ENCODE results near the gene C13orf46. TPM values are rescaled to one million over a fixed set of nuclear protein-coding genes. Genes with fewer than 3 reads are reported as not detected.

C13orf46 gene
- total RNA-seq, 1 donor from 2014 or later: not detected

GRCh38 chr13:113964251-113964995 is 9.5 kb downstream of the C13orf46 start:
- no peak for TF ChIP-seq EZH2phosphoT487 (IDR thresholded peaks at IDR 0.05)
- no peak for TF ChIP-seq EZH2 (IDR thresholded peaks at IDR 0.05)
- TF ChIP-seq, protein P1, sequence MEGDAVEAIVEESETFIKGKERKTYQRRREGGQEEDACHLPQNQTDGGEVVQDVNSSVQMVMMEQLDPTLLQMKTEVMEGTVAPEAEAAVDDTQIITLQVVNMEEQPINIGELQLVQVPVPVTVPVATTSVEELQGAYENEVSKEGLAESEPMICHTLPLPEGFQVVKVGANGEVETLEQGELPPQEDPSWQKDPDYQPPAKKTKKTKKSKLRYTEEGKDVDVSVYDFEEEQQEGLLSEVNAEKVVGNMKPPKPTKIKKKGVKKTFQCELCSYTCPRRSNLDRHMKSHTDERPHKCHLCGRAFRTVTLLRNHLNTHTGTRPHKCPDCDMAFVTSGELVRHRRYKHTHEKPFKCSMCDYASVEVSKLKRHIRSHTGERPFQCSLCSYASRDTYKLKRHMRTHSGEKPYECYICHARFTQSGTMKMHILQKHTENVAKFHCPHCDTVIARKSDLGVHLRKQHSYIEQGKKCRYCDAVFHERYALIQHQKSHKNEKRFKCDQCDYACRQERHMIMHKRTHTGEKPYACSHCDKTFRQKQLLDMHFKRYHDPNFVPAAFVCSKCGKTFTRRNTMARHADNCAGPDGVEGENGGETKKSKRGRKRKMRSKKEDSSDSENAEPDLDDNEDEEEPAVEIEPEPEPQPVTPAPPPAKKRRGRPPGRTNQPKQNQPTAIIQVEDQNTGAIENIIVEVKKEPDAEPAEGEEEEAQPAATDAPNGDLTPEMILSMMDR (IDR thresholded peaks at IDR 0.05): no peak
- Histone ChIP-seq H3K9ac (no peak overlapping the region), H3K27me3 (no peaks in the 10 kb centered on the region), H3K9me3 (ENCODE audit: low read depth) (peaks cover 12% of the 10 kb centered on the region), H3K4me3 (no peak overlapping the region), H3K79me2 (ENCODE audit: low read depth) (no peaks in the 10 kb centered on the region), H3K27ac (no peak overlapping the region), H2AFZ (replicated peaks) (no peak overlapping the region), H3K4me2 (no peak overlapping the region), H3K36me3 (no peaks in the 10 kb centered on the region), H4K20me1 (ENCODE audit: low read depth) (no peaks in the 10 kb centered on the region), H3K4me1 (no peaks in the 10 kb centered on the region), H3F3A (ENCODE audit: low read depth) (no peaks in the 10 kb centered on the region)
- Mint-ChIP-seq H3K27me3 (ENCODE audit: insufficient read depth, low read depth) (peaks cover 4% of the 10 kb centered on the region), H3K4me1 (no peaks in the 10 kb centered on the region), H3K27ac (no peak overlapping the region), H3K36me3 (peaks cover 7% of the 10 kb centered on the region), H3K9me3 (peaks cover 19% of the 10 kb centered on the region), H3K4me3 (no peak overlapping the region)
- no peak for DNase-seq (ENCODE audit: low spot score)

- H3K4me2 ChIP-seq: no peak overlapping the region
- no peak overlapping the region for H3K9ac ChIP-seq
- peaks cover 12% of the 10 kb centered on the region for H3K36me3 Mint-ChIP-seq
- H3K27ac ChIP-seq: no peak overlapping the region
- no peak for DNase-seq (ENCODE audit: low spot score)
- no peaks in the 10 kb centered on the region for H3K4me1 ChIP-seq
- peaks cover 28% of the 10 kb centered on the region for H3K9me3 Mint-ChIP-seq
- no peaks in the 10 kb centered on the region for H3K27me3 ChIP-seq
- H3K4me3 Mint-ChIP-seq: no peak overlapping the region
- no peak overlapping the region for H3K4me3 ChIP-seq
- no peak overlapping the region for H2AFZ ChIP-seq (replicated peaks)
- H4K20me1 ChIP-seq (ENCODE audit: low read depth): no peaks in the 10 kb centered on the region
- no peak overlapping the region for H3K27ac Mint-ChIP-seq
- no peaks in the 10 kb centered on the region for H3K79me2 ChIP-seq (ENCODE audit: low read depth)
- no peaks in the 10 kb centered on the region for H3K36me3 ChIP-seq
- peaks cover 12% of the 10 kb centered on the region for H3K9me3 ChIP-seq (ENCODE audit: low read depth)
- no peak for TF ChIP-seq EZH2 (IDR thresholded peaks at IDR 0.05)
- TF ChIP-seq, protein P1 (IDR thresholded peaks at IDR 0.05): no peak
- H3F3A ChIP-seq (ENCODE audit: low read depth): no peaks in the 10 kb centered on the region
- peaks cover 10% of the 10 kb centered on the region for H3K27me3 Mint-ChIP-seq (ENCODE audit: insufficient read depth, low read depth)
- H3K4me1 Mint-ChIP-seq: no peaks in the 10 kb centered on the region
Measured at GRCh38 chr13:113963376-113963775, 10.5 kb downstream of the C13orf46 start.

- Histone ChIP-seq H3K4me1 (no peaks in the 10 kb centered on the region), H3F3A (ENCODE audit: low read depth) (no peaks in the 10 kb centered on the region), H3K27me3 (no peaks in the 10 kb centered on the region), H3K4me2 (no peak overlapping the region), H3K27ac (no peak overlapping the region), H3K4me3 (no peak overlapping the region), H3K9me3 (ENCODE audit: low read depth) (peaks cover 12% of the 10 kb centered on the region), H2AFZ (replicated peaks) (no peak overlapping the region), H3K79me2 (ENCODE audit: low read depth) (no peaks in the 10 kb centered on the region), H4K20me1 (ENCODE audit: low read depth) (no peaks in the 10 kb centered on the region), H3K36me3 (no peaks in the 10 kb centered on the region), H3K9ac (no peak overlapping the region)
- Mint-ChIP-seq H3K4me1 (no peaks in the 10 kb centered on the region), H3K4me3 (no peak overlapping the region), H3K27ac (no peak overlapping the region), H3K36me3 (peaks cover 13% of the 10 kb centered on the region), H3K9me3 (peaks cover 32% of the 10 kb centered on the region), H3K27me3 (ENCODE audit: insufficient read depth, low read depth) (peaks cover 13% of the 10 kb centered on the region)
- no peak for DNase-seq (ENCODE audit: low spot score)
- TF ChIP-seq EZH2 (IDR thresholded peaks at IDR 0.05) (no peak), EZH2phosphoT487 (IDR thresholded peaks at IDR 0.05) (no peak)
- TF ChIP-seq, protein P1 (IDR thresholded peaks at IDR 0.05): no peak
Measured at GRCh38 chr13:113962975-113963374, 10.9 kb downstream of the C13orf46 start.
